Gastroesophageal sphincter (tissue), 3 donors: ENCODE results near the gene RILP.

Source experiments
- POLR2A ChIP-seq, 2 donors: fragments of 450-650 bp; IDR thresholded peaks; one replicate each; pipeline ENCODE4 v1.6.1; 2017; ENCODE audit warnings: antibody characterized with exemption in 2 of 2, mild to moderate bottlenecking in 2 of 2, moderate library complexity in 1 of 2
- TF ChIP-seq, protein P1 (sequence below), 4 experiments: fragments of 200-600 bp in 2 of 4; fragments of 450-650 bp in 2 of 4; sonication (generic) in 1 of 4; IDR thresholded peaks; one replicate each; pipeline ENCODE4 v1.5.1; 2017 to 2019; ENCODE audit warnings: antibody characterized with exemption in 4 of 4, mild to moderate bottlenecking in 2 of 4, moderate library complexity in 2 of 4

GRCh38 chr17:1651559-1651844 is 1.8 kb upstream of the RILP start:
- TF ChIP-seq POLR2A (IDR thresholded peaks at IDR 0.05) = no peak
- TF ChIP-seq, protein P1, sequence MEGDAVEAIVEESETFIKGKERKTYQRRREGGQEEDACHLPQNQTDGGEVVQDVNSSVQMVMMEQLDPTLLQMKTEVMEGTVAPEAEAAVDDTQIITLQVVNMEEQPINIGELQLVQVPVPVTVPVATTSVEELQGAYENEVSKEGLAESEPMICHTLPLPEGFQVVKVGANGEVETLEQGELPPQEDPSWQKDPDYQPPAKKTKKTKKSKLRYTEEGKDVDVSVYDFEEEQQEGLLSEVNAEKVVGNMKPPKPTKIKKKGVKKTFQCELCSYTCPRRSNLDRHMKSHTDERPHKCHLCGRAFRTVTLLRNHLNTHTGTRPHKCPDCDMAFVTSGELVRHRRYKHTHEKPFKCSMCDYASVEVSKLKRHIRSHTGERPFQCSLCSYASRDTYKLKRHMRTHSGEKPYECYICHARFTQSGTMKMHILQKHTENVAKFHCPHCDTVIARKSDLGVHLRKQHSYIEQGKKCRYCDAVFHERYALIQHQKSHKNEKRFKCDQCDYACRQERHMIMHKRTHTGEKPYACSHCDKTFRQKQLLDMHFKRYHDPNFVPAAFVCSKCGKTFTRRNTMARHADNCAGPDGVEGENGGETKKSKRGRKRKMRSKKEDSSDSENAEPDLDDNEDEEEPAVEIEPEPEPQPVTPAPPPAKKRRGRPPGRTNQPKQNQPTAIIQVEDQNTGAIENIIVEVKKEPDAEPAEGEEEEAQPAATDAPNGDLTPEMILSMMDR (IDR thresholded peaks at IDR 0.05) = no peak
